ENCODE data around the gene ANKS1B.

ANKS1B gene

GRCh38 chr12:99620159-99620479 lies 364.6 kb downstream of the ANKS1B start:
- TF ChIP-seq TEAD4 (IDR thresholded peaks at IDR 0.05) (no peak), FOXM1 (IDR thresholded peaks at IDR 0.05; ENCODE audit: borderline replicate concordance, low read depth) (no peak), ZBTB7A (IDR thresholded peaks at IDR 0.05; ENCODE audit: low read depth) (no peak), TCF12 (IDR thresholded peaks at IDR 0.05; ENCODE audit: low read depth) (no peak), EP300 (IDR thresholded peaks at IDR 0.05; ENCODE audit: borderline replicate concordance) (no peak), EGR1 (IDR thresholded peaks at IDR 0.05) (no peak), USF1 (IDR thresholded peaks at IDR 0.05) (no peak), RAD21 (IDR thresholded peaks at IDR 0.05; ENCODE audit: low read depth) (no peak), YY1 (IDR thresholded peaks at IDR 0.05; ENCODE audit: low read depth) (no peak), CEBPB (IDR thresholded peaks at IDR 0.05) (no peak)

GRCh38 chr12:99619389-99620158 lies 365.2 kb downstream of the ANKS1B start:
- no peak for TF ChIP-seq TCF12 (IDR thresholded peaks at IDR 0.05; ENCODE audit: low read depth)
- no peak for TF ChIP-seq TEAD4 (IDR thresholded peaks at IDR 0.05)
- no peak for TF ChIP-seq ZBTB7A (IDR thresholded peaks at IDR 0.05; ENCODE audit: low read depth)
- peak; percentile 66 for TF ChIP-seq RAD21 (IDR thresholded peaks at IDR 0.05; ENCODE audit: low read depth)
- TF ChIP-seq EGR1 (IDR thresholded peaks at IDR 0.05) = no peak

- no peak for TF ChIP-seq TEAD4 (IDR thresholded peaks at IDR 0.05)
- TF ChIP-seq RAD21 (IDR thresholded peaks at IDR 0.05; ENCODE audit: low read depth) = no peak
- TF ChIP-seq YY1 (IDR thresholded peaks at IDR 0.05; ENCODE audit: low read depth) = no peak
- TF ChIP-seq MAX (IDR thresholded peaks at IDR 0.05) = no peak
- no peak for TF ChIP-seq CEBPB (IDR thresholded peaks at IDR 0.05)
- TF ChIP-seq ZBTB7A (IDR thresholded peaks at IDR 0.05; ENCODE audit: low read depth) = no peak
- no peak for TF ChIP-seq TCF12 (IDR thresholded peaks at IDR 0.05; ENCODE audit: low read depth)
- TF ChIP-seq TAF1 (IDR thresholded peaks at IDR 0.05; ENCODE audit: low read depth) = no peak
Observed at GRCh38 chr12:99618657-99619056, 366.1 kb downstream of the ANKS1B start.

- TF ChIP-seq USF1 (IDR thresholded peaks at IDR 0.05) = no peak
Observed at GRCh38 chr12:99611599-99611998, 373.1 kb downstream of the ANKS1B start.

GRCh38 chr12:99611117-99611516 lies 373.6 kb downstream of the ANKS1B start:
- no peak for TF ChIP-seq TEAD4 (IDR thresholded peaks at IDR 0.05)
- TF ChIP-seq RAD21 (IDR thresholded peaks at IDR 0.05; ENCODE audit: low read depth) = no peak
- no peak for TF ChIP-seq TCF12 (IDR thresholded peaks at IDR 0.05; ENCODE audit: low read depth)
- no peak for TF ChIP-seq TAF1 (IDR thresholded peaks at IDR 0.05; ENCODE audit: low read depth)

- TF ChIP-seq USF1 (IDR thresholded peaks at IDR 0.05) (no peak), NFIC (IDR thresholded peaks at IDR 0.05) (no peak), REST (IDR thresholded peaks at IDR 0.05; ENCODE audit: low read depth) (no peak), TCF12 (IDR thresholded peaks at IDR 0.05; ENCODE audit: low read depth) (no peak), TEAD4 (IDR thresholded peaks at IDR 0.05) (no peak), CEBPB (IDR thresholded peaks at IDR 0.05) (no peak), EP300 (IDR thresholded peaks at IDR 0.05; ENCODE audit: borderline replicate concordance) (no peak)
Observed at GRCh38 chr12:99609455-99610181, 375.1 kb downstream of the ANKS1B start.

- TF ChIP-seq CREB1 (IDR thresholded peaks at IDR 0.05; ENCODE audit: low read depth) = no peak
- no peak for TF ChIP-seq USF1 (IDR thresholded peaks at IDR 0.05)
- no peak for TF ChIP-seq YY1 (IDR thresholded peaks at IDR 0.05; ENCODE audit: low read depth)
- TF ChIP-seq FOXM1 (IDR thresholded peaks at IDR 0.05; ENCODE audit: borderline replicate concordance, low read depth) = no peak
Observed at GRCh38 chr12:99600388-99600787, 384.3 kb downstream of the ANKS1B start.

GRCh38 chr12:99598785-99599184 lies 386.0 kb downstream of the ANKS1B start:
- TF ChIP-seq TCF12 (IDR thresholded peaks at IDR 0.05; ENCODE audit: low read depth) = no peak
